C4-2B (cell line): ENCODE results near the gene METRN.

Experiments used
- CTCF ChIP-seq: fragments of 450-650 bp; conservative IDR thresholded peaks from 2 replicates; pipeline ENCODE4 v1.5.1; 2017; ENCODE audit warnings: mild to moderate bottlenecking
- ZFX ChIP-seq: fragments of 450-650 bp; IDR thresholded peaks from 2 replicates; pipeline ENCODE4 v1.6.1; 2017

GRCh38 chr16:680625-680945, 34.3 kb upstream of the METRN start:
- TF ChIP-seq CTCF (no peak), ZFX (peak; percentile 65)
